ENCODE data around the gene GOLT1A.

The GOLT1A gene

DNA sequence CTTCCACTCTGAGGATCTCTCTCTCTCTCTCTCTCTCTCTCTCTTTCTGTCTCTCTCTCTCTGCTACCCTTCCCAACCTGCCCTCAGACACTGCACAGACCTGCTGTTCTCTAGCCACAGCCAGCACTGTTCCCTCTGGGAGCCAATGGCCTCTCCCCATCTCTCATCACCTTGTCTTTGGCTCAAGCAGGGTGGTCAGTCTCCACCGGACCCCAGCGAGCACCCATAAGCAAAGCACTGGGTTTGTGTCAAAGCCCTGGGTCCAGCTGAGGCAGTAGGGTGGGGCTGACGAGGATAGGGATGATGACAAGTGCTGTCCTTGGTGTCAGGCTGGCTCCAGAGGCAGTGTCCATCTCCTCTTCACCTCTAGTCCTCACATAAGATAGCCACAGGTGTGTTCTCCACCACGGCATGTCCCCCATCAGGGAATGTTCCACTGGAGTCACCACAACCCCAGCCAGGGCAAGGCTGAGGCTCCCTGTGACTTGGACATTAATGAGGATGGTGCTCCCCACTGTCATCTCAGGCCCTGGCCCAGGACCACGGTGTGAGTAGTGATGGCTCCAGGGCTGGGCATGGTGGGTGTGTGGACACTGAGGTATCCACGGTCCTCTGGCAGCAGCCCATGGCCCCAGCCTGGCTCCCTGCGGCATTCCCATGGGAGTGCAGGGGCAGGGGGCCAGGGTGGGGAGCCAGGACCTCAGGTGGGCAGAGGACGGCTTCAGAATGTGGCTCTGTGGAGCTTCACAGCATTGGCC lies 8.4 kb upstream of the GOLT1A start:
- no peak for DNase-seq (ENCODE audit: low spot score)
- TF ChIP-seq, protein P1, sequence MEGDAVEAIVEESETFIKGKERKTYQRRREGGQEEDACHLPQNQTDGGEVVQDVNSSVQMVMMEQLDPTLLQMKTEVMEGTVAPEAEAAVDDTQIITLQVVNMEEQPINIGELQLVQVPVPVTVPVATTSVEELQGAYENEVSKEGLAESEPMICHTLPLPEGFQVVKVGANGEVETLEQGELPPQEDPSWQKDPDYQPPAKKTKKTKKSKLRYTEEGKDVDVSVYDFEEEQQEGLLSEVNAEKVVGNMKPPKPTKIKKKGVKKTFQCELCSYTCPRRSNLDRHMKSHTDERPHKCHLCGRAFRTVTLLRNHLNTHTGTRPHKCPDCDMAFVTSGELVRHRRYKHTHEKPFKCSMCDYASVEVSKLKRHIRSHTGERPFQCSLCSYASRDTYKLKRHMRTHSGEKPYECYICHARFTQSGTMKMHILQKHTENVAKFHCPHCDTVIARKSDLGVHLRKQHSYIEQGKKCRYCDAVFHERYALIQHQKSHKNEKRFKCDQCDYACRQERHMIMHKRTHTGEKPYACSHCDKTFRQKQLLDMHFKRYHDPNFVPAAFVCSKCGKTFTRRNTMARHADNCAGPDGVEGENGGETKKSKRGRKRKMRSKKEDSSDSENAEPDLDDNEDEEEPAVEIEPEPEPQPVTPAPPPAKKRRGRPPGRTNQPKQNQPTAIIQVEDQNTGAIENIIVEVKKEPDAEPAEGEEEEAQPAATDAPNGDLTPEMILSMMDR (IDR thresholded peaks at IDR 0.05; ENCODE audit: extremely low read depth, missing control alignments) = no peak

DNA sequence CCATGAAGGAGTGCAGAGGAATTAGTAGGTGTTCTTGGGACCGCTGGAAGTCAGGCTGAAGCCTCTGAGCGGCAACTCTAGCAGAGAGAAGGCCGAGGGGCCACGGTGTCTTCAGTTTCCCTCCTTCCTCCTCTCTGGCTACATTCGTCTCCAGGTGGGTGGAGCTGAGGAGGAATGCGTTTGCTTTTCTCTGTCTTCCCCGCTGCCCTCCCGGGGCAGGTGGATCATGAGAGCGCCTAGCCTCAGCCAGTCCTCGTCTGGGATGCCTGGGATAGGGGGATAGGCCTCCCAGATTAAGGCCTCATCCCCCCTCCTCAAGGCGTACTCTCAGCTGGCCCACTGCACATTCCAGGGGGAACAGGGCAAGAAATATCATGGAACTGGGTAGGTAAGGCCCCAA lies 7.5 kb upstream of the GOLT1A start:
- no peak for DNase-seq (ENCODE audit: low spot score)
- TF ChIP-seq, protein P1 (IDR thresholded peaks at IDR 0.05; ENCODE audit: extremely low read depth, missing control alignments) = no peak

DNA sequence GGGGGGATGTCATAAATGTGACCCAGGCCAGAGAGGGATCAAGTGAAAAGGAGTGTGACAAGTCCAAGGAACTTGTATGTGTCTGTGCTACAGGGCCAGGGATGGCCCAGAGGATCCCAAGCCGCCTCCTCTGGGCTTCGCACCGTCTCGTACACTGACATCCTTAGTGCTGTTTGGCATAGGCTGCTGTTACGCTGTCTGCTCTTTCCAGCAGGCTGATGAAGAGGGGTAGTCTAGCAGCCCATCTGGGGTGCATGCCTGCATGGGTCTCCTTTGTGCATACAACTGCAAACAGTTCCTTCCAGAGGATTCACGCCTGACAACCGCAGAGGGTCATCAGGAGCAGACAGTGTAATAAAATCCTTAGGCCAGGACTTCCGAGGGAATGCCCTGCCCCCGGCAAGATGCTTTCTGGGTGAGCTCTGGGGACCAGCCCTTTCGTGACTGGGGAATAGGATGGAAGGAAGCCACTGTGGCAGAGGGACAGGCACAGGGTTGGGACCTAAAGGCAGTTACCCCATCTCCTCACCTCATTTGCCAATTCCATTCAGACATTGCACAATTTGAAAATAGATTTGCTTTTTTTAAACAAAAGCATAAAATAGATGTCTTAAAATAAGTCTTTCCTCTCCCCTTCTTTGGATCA lies 6.3 kb upstream of the GOLT1A start:
- TF ChIP-seq, protein P1 (IDR thresholded peaks at IDR 0.05; ENCODE audit: extremely low read depth, missing control alignments) = no peak
- no peak for DNase-seq (ENCODE audit: low spot score)

DNA sequence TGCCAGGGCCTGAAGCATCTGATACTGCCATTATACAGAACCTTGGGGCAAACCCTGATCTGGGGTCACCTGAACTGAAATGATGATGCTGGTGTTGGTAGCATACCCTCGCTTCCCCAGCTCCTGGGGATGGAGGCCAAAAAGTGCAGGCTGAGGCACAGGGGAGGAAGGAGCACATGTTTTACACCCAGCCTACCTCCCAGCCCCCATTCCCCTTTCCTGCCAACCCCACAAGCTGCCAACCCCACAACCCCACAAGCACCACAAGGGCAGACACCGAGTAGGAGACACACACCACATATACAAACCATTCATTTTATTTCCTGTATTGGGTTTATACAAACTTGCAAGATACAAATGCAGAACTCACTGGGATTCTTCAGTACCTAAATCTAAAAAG lies 4.8 kb upstream of the GOLT1A start:
- DNase-seq (ENCODE audit: low spot score) = no peak
- TF ChIP-seq, protein P1 (IDR thresholded peaks at IDR 0.05; ENCODE audit: extremely low read depth, missing control alignments) = no peak

DNA sequence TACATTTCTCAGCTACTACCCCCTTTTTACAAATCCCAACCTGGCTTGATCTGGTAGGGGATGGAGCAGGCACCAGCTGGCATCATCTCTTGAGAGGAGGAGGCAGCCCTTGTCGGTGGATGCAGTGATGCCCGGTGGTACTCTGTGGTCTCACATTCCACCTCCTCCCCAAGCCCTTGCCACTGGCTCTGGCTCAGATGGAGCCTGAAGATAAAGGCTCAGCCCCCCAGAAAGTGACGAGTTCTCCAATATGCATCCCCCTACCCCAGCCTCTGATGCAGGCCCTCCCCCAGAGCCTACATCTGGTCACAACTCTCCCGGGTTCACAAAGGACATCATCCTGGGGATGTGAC lies 3.8 kb upstream of the GOLT1A start:
- TF ChIP-seq, protein P1 (IDR thresholded peaks at IDR 0.05; ENCODE audit: extremely low read depth, missing control alignments) = no peak
- no peak for DNase-seq (ENCODE audit: low spot score)

DNA sequence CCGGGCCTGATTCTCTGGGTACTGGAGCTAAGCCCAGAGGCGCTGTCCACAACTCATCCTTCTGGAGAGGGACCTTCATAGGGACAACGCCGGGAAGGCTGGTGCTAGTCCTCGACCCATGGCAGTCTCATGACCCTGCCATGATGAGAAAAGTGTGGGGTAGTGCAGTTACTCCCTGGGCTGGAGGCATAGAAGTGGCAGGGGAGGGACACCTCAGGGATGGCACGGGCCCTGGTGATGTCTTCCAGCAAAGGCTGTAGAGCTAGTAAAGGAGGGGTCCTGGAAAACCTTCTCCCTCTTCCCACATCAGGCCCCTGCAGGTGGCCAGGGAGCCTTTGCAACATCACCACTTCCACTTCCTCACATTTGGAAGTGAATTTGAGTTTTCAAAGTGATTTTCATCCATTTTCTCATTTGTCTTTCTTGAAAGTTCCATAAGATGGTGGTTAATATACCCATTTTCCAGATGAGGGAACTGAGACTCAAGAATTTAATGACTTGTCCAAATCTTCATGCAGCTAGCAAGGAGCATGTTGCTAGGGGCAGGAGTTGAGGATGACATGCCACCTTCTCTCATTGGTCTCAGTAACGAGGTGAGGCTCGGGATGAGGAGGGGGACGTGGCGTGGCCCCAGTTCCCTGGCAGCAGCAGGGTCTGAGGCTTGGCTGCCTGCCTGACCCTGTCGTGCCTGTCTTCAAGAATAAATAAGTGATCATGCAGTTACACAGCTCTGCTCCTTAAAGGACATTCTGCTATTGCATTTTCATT lies 3.3 kb upstream of the GOLT1A start:
- TF ChIP-seq, protein P1 (IDR thresholded peaks at IDR 0.05; ENCODE audit: extremely low read depth, missing control alignments) = no peak
- DNase-seq (ENCODE audit: low spot score) = no peak

DNA sequence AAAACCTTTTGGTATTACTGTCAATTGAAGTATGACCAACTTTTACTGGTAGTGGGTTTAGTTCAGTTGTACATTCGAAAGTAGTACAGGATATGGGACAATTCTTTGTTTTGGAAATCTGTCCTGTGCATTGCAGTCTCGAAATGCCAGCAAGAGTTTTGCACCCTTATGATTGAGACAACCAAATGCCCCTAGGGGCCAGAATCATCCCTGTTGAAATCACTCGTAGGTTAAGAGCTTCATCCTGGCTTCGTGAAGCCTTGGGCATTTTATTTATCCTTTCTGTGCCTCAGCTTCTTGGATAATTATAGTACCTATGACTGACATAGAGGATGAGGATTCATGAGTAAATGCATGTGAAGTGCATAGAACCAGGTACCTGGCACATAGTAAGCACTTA lies 2.4 kb upstream of the GOLT1A start:
- TF ChIP-seq, protein P1 (IDR thresholded peaks at IDR 0.05; ENCODE audit: extremely low read depth, missing control alignments) = no peak
- no peak for DNase-seq (ENCODE audit: low spot score)

Data from GM20000 (cell line).